ENCODE data around the gene RPL18. TPM values are rescaled to one million over a fixed set of nuclear protein-coding genes. Genes with fewer than 3 reads are reported as not detected.
A peak's percentile ranks its signal among the peaks of the same experiment; 100 is the strongest.
"Not testable (repeated sequence)": the region's sequence is repeated elsewhere in the genome, so short reads cannot be mapped to it uniquely, and the experiment has no call there.

RPL18 gene
- total RNA-seq, 1 donor from 2014 or later: 4,233 TPM

DNA sequence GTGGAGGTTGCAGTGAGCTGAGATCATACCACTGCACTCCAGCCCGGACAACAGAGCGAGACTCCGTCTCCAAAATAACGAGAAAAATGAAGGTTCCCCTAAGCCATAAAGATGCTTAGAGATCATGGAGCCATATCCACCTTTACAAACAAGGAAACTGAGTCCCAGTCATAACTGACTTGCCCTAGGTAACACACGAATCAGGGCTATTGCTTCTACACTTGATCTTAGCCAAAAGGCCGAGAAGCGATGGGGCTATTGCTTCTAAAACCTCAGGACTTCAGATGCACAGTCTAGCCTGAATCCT, 15.0 kb upstream of the RPL18 start:
- Histone ChIP-seq H3K27me3 (ENCODE audit: control insufficient read depth, insufficient read depth, low read length) (no peaks in the 10 kb centered on the region), H3K4me3 (ENCODE audit: low read depth, low read length) (no peak overlapping the region), H3K36me3 (ENCODE audit: control insufficient read depth, insufficient read depth, low read length) (peaks cover 7% of the 10 kb centered on the region)
- TF ChIP-seq CTCF (IDR thresholded peaks at IDR 0.05; ENCODE audit: insufficient read depth, low read length, severe bottlenecking): no peak
- DNase-seq (ENCODE audit: low read depth) (no peak), FAIRE-seq (no peak)

- TF ChIP-seq CTCF (IDR thresholded peaks at IDR 0.05; ENCODE audit: insufficient read depth, low read length, severe bottlenecking): no peak
- peak; percentile 40 for DNase-seq (ENCODE audit: low read depth)
- H3K4me3 ChIP-seq (ENCODE audit: low read depth, low read length): no peak overlapping the region
- peaks cover 7% of the 10 kb centered on the region for H3K36me3 ChIP-seq (ENCODE audit: control insufficient read depth, insufficient read depth, low read length)
- no peaks in the 10 kb centered on the region for H3K27me3 ChIP-seq (ENCODE audit: control insufficient read depth, insufficient read depth, low read length)
- FAIRE-seq: no peak
Measured at GRCh38 chr19:48633148-48634035, 14.4 kb upstream of the RPL18 start.

- DNase-seq (ENCODE audit: low read depth) (peak; percentile 84), FAIRE-seq (peak; percentile 91)
- Histone ChIP-seq H3K27me3 (ENCODE audit: control insufficient read depth, insufficient read depth, low read length) (no peaks in the 10 kb centered on the region), H3K4me3 (ENCODE audit: low read depth, low read length) (no peak overlapping the region), H3K36me3 (ENCODE audit: control insufficient read depth, insufficient read depth, low read length) (peaks cover 7% of the 10 kb centered on the region)
- peak; percentile 5 for TF ChIP-seq CTCF (IDR thresholded peaks at IDR 0.05; ENCODE audit: insufficient read depth, low read length, severe bottlenecking)
Measured at GRCh38 chr19:48632692-48633147, 13.7 kb upstream of the RPL18 start.

DNA sequence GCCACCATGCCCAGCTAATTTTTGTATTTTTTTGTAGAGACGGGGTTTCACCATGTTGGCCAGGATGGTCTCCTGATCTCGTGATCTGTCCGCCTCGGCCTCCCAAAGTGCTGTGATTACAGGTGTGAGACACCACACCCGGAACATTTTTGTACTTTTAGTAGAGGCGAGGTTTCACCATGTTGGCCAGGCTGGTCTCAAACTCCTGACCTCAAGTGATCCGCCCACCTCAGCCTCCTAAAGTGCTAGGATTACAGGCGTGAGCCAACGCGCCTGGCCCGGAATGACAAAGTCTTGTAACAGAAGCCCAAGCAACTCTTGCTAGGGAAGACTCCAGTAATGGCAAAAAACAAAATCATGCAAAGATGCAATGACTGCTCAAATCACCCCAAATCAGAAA, 13.3 kb upstream of the RPL18 start:
- not testable (repeated sequence) for H3K27me3 ChIP-seq (ENCODE audit: control insufficient read depth, insufficient read depth, low read length); FAIRE-seq; H3K4me3 ChIP-seq (ENCODE audit: low read depth, low read length); H3K36me3 ChIP-seq (ENCODE audit: control insufficient read depth, insufficient read depth, low read length); DNase-seq (ENCODE audit: low read depth)

- no peak for DNase-seq (ENCODE audit: low read depth)
- no peak for FAIRE-seq
Measured at GRCh38 chr19:48631225-48631624, 12.2 kb upstream of the RPL18 start.

More at GRCh38 chr19:48631225-48631624, 12.2 kb upstream of the RPL18 start:
- H3K36me3 ChIP-seq (ENCODE audit: control insufficient read depth, insufficient read depth, low read length): peaks cover 7% of the 10 kb centered on the region
- TF ChIP-seq CTCF (IDR thresholded peaks at IDR 0.05; ENCODE audit: insufficient read depth, low read length, severe bottlenecking): no peak
- no peaks in the 10 kb centered on the region for H3K27me3 ChIP-seq (ENCODE audit: control insufficient read depth, insufficient read depth, low read length)
- H3K4me3 ChIP-seq (ENCODE audit: low read depth, low read length): no peak overlapping the region

All from bronchial epithelial cell (primary cell).